ENCODE results near the gene FAM25C. TPM values are rescaled to one million over a fixed set of nuclear protein-coding genes. Genes with fewer than 3 reads are reported as not detected.
"Not testable (repeated sequence)": the region's sequence is repeated elsewhere in the genome, so short reads cannot be mapped to it uniquely, and the experiment has no call there.

Gene FAM25C
- total RNA-seq, 1 experiment from 2014 or later = not detected

- intact Hi-C loops (cut with micrococcal nuclease; ENCODE audit: unreplicated experiment); DNase-seq (ENCODE audit: low spot score); H3K27me3 ChIP-seq (replicated peaks; ENCODE audit: insufficient read depth, low read depth, low read length, poor library complexity); H3K9me3 ChIP-seq (ENCODE audit: low read depth, low read length, poor library complexity, severe bottlenecking); BruUV-seq (replicated peaks); POLR2A ChIA-PET (ENCODE audit: low non-redundant PET); H3K27ac ChIP-seq (ENCODE audit: low read depth, low read length, poor library complexity, severe bottlenecking); H3K4me1 ChIP-seq (ENCODE audit: insufficient read depth, low read length, poor library complexity, severe bottlenecking); H3K36me3 ChIP-seq (ENCODE audit: insufficient read depth, low read length, poor library complexity, severe bottlenecking); CTCF ChIA-PET; H3K4me3 ChIP-seq (ENCODE audit: low read depth, low read length, poor library complexity, severe bottlenecking): not testable (repeated sequence)
These were observed 28.0 kb downstream of the FAM25C start for GRCh38 chr10:47971598-47971997.

- H3K4me1 ChIP-seq (ENCODE audit: insufficient read depth, low read length, poor library complexity, severe bottlenecking); H3K27me3 ChIP-seq (replicated peaks; ENCODE audit: insufficient read depth, low read depth, low read length, poor library complexity); CTCF ChIA-PET; DNase-seq (ENCODE audit: low spot score); BruUV-seq (replicated peaks); H3K27ac ChIP-seq (ENCODE audit: low read depth, low read length, poor library complexity, severe bottlenecking); intact Hi-C loops (cut with micrococcal nuclease; ENCODE audit: unreplicated experiment); H3K9me3 ChIP-seq (ENCODE audit: low read depth, low read length, poor library complexity, severe bottlenecking); H3K36me3 ChIP-seq (ENCODE audit: insufficient read depth, low read length, poor library complexity, severe bottlenecking); POLR2A ChIA-PET (ENCODE audit: low non-redundant PET); H3K4me3 ChIP-seq (ENCODE audit: low read depth, low read length, poor library complexity, severe bottlenecking): not testable (repeated sequence)
These were observed 29.5 kb downstream of the FAM25C start for GRCh38 chr10:47970047-47970446.

- H3K9me3 ChIP-seq (ENCODE audit: low read depth, low read length, poor library complexity, severe bottlenecking); POLR2A ChIA-PET (ENCODE audit: low non-redundant PET); CTCF ChIA-PET; intact Hi-C loops (cut with micrococcal nuclease; ENCODE audit: unreplicated experiment); H3K27me3 ChIP-seq (replicated peaks; ENCODE audit: insufficient read depth, low read depth, low read length, poor library complexity); H3K27ac ChIP-seq (ENCODE audit: low read depth, low read length, poor library complexity, severe bottlenecking); H3K4me1 ChIP-seq (ENCODE audit: insufficient read depth, low read length, poor library complexity, severe bottlenecking); H3K36me3 ChIP-seq (ENCODE audit: insufficient read depth, low read length, poor library complexity, severe bottlenecking); DNase-seq (ENCODE audit: low spot score); BruUV-seq (replicated peaks); H3K4me3 ChIP-seq (ENCODE audit: low read depth, low read length, poor library complexity, severe bottlenecking): not testable (repeated sequence)
These were observed 30.6 kb downstream of the FAM25C start for GRCh38 chr10:47968988-47969387.

GRCh38 chr10:47964280-47965063 is 35.1 kb downstream of the FAM25C start:
- H3K4me1 ChIP-seq (ENCODE audit: insufficient read depth, low read length, poor library complexity, severe bottlenecking); H3K36me3 ChIP-seq (ENCODE audit: insufficient read depth, low read length, poor library complexity, severe bottlenecking); intact Hi-C loops (cut with micrococcal nuclease; ENCODE audit: unreplicated experiment); H3K27me3 ChIP-seq (replicated peaks; ENCODE audit: insufficient read depth, low read depth, low read length, poor library complexity); DNase-seq (ENCODE audit: low spot score); H3K27ac ChIP-seq (ENCODE audit: low read depth, low read length, poor library complexity, severe bottlenecking); H3K9me3 ChIP-seq (ENCODE audit: low read depth, low read length, poor library complexity, severe bottlenecking); CTCF ChIA-PET; H3K4me3 ChIP-seq (ENCODE audit: low read depth, low read length, poor library complexity, severe bottlenecking); BruUV-seq (replicated peaks); POLR2A ChIA-PET (ENCODE audit: low non-redundant PET): not testable (repeated sequence)

GRCh38 chr10:47962785-47963184 is 36.8 kb downstream of the FAM25C start:
- DNase-seq (ENCODE audit: low spot score); H3K4me1 ChIP-seq (ENCODE audit: insufficient read depth, low read length, poor library complexity, severe bottlenecking); H3K27me3 ChIP-seq (replicated peaks; ENCODE audit: insufficient read depth, low read depth, low read length, poor library complexity); CTCF ChIA-PET; BruUV-seq (replicated peaks); H3K27ac ChIP-seq (ENCODE audit: low read depth, low read length, poor library complexity, severe bottlenecking); H3K9me3 ChIP-seq (ENCODE audit: low read depth, low read length, poor library complexity, severe bottlenecking); intact Hi-C loops (cut with micrococcal nuclease; ENCODE audit: unreplicated experiment); H3K4me3 ChIP-seq (ENCODE audit: low read depth, low read length, poor library complexity, severe bottlenecking); POLR2A ChIA-PET (ENCODE audit: low non-redundant PET); H3K36me3 ChIP-seq (ENCODE audit: insufficient read depth, low read length, poor library complexity, severe bottlenecking): not testable (repeated sequence)

GRCh38 chr10:47960699-47961098 is 38.9 kb downstream of the FAM25C start:
- H3K36me3 ChIP-seq (ENCODE audit: insufficient read depth, low read length, poor library complexity, severe bottlenecking); DNase-seq (ENCODE audit: low spot score); H3K9me3 ChIP-seq (ENCODE audit: low read depth, low read length, poor library complexity, severe bottlenecking); H3K4me1 ChIP-seq (ENCODE audit: insufficient read depth, low read length, poor library complexity, severe bottlenecking); POLR2A ChIA-PET (ENCODE audit: low non-redundant PET); intact Hi-C loops (cut with micrococcal nuclease; ENCODE audit: unreplicated experiment); H3K4me3 ChIP-seq (ENCODE audit: low read depth, low read length, poor library complexity, severe bottlenecking); H3K27me3 ChIP-seq (replicated peaks; ENCODE audit: insufficient read depth, low read depth, low read length, poor library complexity); H3K27ac ChIP-seq (ENCODE audit: low read depth, low read length, poor library complexity, severe bottlenecking); CTCF ChIA-PET; BruUV-seq (replicated peaks): not testable (repeated sequence)

- H3K4me1 ChIP-seq (ENCODE audit: insufficient read depth, low read length, poor library complexity, severe bottlenecking); H3K36me3 ChIP-seq (ENCODE audit: insufficient read depth, low read length, poor library complexity, severe bottlenecking); intact Hi-C loops (cut with micrococcal nuclease; ENCODE audit: unreplicated experiment); CTCF ChIA-PET; POLR2A ChIA-PET (ENCODE audit: low non-redundant PET); DNase-seq (ENCODE audit: low spot score); BruUV-seq (replicated peaks); H3K4me3 ChIP-seq (ENCODE audit: low read depth, low read length, poor library complexity, severe bottlenecking); H3K27me3 ChIP-seq (replicated peaks; ENCODE audit: insufficient read depth, low read depth, low read length, poor library complexity); H3K27ac ChIP-seq (ENCODE audit: low read depth, low read length, poor library complexity, severe bottlenecking); H3K9me3 ChIP-seq (ENCODE audit: low read depth, low read length, poor library complexity, severe bottlenecking): not testable (repeated sequence)
These were observed 39.9 kb downstream of the FAM25C start for GRCh38 chr10:47959677-47960076.

- BruUV-seq (replicated peaks); intact Hi-C loops (cut with micrococcal nuclease; ENCODE audit: unreplicated experiment); DNase-seq (ENCODE audit: low spot score); H3K36me3 ChIP-seq (ENCODE audit: insufficient read depth, low read length, poor library complexity, severe bottlenecking); H3K4me1 ChIP-seq (ENCODE audit: insufficient read depth, low read length, poor library complexity, severe bottlenecking); CTCF ChIA-PET; POLR2A ChIA-PET (ENCODE audit: low non-redundant PET); H3K9me3 ChIP-seq (ENCODE audit: low read depth, low read length, poor library complexity, severe bottlenecking); H3K27ac ChIP-seq (ENCODE audit: low read depth, low read length, poor library complexity, severe bottlenecking); H3K4me3 ChIP-seq (ENCODE audit: low read depth, low read length, poor library complexity, severe bottlenecking); H3K27me3 ChIP-seq (replicated peaks; ENCODE audit: insufficient read depth, low read depth, low read length, poor library complexity): not testable (repeated sequence)
These were observed 42.4 kb downstream of the FAM25C start for GRCh38 chr10:47957158-47957557.

Measured in A673 (cell line).